Stomach smooth muscle (tissue), 2 donors: ENCODE data around the gene DDN.

Experiments used
- H3K27ac ChIP-seq: one replicate; pipeline ENCODE4 v1.7.0; 2013; ENCODE audit warnings: mild to moderate bottlenecking, low read length, inconsistent platforms
- H3K27me3 ChIP-seq, 2 donors: one replicate each; pipeline ENCODE4 v1.7.0; 2013; ENCODE audit warnings: low read length in 2 of 2; ENCODE audit not compliant: insufficient read depth in 2 of 2, control insufficient read depth in 1 of 2
- H3K36me3 ChIP-seq, 2 donors: one replicate each; pipeline ENCODE4 v1.7.0; 2013; ENCODE audit warnings: low read length in 2 of 2; ENCODE audit not compliant: control insufficient read depth in 2 of 2, insufficient read depth in 2 of 2
- H3K4me1 ChIP-seq: one replicate; pipeline ENCODE4 v1.7.0; 2013; ENCODE audit warnings: low read length; ENCODE audit not compliant: control insufficient read depth, insufficient read depth
- H3K4me3 ChIP-seq, 2 donors: one replicate each; pipeline ENCODE4 v1.7.0; 2013; ENCODE audit warnings: low read length in 2 of 2
- H3K9ac ChIP-seq, 2 donors: one replicate each; pipeline ENCODE4 v1.7.0; 2013; ENCODE audit warnings: low read length in 2 of 2, mild to moderate bottlenecking in 1 of 2
- H3K9me3 ChIP-seq, 2 donors: one replicate each; pipeline ENCODE4 v1.7.0; 2013; ENCODE audit warnings: low read length in 2 of 2; ENCODE audit not compliant: control insufficient read depth in 2 of 2
- donor health status: healthy.
- donor health status: Pancreatic carcinoma.

The DDN gene

DNA sequence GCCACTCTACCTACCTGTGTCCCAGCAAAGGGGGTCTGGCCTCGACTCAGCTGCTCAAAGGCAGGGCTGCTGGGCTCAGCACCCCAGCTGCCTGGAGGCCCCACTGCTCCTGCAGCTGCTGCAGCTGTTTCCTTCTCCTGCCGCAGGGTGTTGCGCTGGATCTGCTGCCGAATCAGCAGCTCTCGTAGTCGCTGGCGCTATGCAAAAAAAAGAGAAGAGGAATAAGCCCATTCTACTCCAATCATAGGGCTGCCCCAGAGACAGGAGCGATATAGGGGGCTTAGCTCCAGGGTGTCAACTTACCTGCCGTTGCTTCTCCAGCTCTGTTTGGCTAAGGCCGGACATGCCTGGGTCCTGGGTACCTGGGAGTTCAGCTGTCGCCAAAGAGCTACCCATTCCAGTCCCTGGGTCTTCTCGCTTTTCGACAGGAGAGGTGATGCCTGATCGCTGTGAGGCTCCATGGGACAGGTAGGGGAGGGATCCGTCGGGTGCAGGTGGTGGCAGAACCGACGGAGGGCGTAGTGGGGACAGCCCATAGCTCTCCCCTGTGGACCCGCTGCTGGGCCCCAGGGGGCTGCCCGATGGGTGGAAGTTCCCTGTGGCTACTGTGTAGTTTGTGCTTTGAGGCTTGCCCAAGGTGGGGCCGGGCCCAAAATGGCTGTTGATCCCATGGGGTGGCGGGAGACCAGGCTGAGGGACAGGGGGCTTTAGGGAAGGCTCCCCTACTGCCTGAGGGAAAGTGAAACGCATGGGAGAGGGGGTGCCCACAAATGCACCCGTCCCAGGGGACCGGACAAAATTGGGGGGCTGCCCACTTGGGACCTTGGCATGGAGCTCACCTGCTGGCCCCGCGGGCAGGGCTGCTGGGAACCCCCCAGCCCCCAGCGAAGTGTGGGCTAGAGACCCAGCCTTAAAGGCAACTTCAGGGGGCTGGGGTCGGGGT, 40.5 kb upstream of the DDN start:
- H3K9ac ChIP-seq, result no peak overlapping the region
- no peaks in the 10 kb centered on the region for H3K4me1 ChIP-seq
- peaks cover 67 to 73% of the 10 kb centered on the region in 2 donors for H3K36me3 ChIP-seq
- no peak overlapping the region for H3K27ac ChIP-seq
- H3K9me3 ChIP-seq, result no peaks in the 10 kb centered on the region
- no peak overlapping the region for H3K4me3 ChIP-seq
- H3K27me3 ChIP-seq, result no peaks in the 10 kb centered on the region

DNA sequence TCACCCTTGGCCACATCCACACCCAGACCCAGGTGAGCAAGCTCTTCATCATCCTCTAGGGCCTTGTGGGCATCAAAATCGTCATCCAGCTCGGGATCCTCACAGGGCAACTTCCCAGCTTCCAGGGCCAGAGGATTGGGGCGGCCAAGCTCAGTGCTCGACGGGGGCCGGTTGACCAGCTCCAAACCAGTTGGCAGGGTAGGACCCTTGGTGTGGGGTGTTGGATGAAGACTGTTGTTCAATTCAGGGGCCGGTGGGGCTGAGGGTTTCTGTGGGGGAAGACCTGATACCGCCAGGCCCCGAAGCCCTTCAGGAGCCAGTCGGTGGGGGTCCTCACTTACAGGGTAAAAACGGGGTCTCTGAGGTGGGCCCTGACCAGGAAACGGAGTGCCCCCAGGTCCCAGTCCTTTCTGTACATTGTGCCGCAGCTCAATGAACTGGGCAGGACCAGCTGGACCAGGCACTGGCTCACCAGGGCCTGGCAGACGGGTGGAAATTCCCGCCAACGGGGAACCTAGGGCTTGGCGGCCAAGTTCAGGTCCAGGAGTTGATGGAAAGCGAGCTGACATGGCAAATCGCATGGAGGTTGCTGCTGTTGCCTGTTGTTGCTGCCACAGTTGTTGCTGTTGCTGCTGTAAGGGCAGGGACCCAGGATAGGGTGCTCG, 39.2 kb upstream of the DDN start:
- no peaks in the 10 kb centered on the region for H3K27me3 ChIP-seq
- peaks cover 60 to 68% of the 10 kb centered on the region in 2 donors for H3K36me3 ChIP-seq
- H3K4me1 ChIP-seq, result peaks cover 2% of the 10 kb centered on the region
- H3K27ac ChIP-seq, result no peak overlapping the region
- no peaks in the 10 kb centered on the region for H3K9me3 ChIP-seq
- no peak overlapping the region for H3K4me3 ChIP-seq
- H3K9ac ChIP-seq, result no peak overlapping the region

DNA sequence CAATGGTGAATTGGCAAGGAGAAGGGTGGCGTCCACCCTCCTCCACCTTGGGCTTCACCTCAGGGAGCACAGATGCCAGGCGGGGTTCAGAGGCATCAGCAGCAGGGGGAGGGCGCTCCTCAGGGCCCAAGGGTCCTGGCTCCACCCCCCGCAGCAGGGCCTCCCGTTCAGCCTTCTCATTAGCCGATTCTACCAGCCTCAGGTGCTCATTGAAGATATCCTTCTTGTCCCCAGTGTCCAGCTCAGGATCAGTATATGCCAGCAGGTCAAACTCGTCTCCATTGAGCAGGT, 38.7 kb upstream of the DDN start:
- no peaks in the 10 kb centered on the region for H3K9me3 ChIP-seq
- no peak overlapping the region for H3K27ac ChIP-seq
- H3K27me3 ChIP-seq, result no peaks in the 10 kb centered on the region
- no peak overlapping the region for H3K4me3 ChIP-seq
- H3K9ac ChIP-seq, result no peak overlapping the region
- H3K4me1 ChIP-seq, result peaks cover 3% of the 10 kb centered on the region
- peaks cover 55 to 65% of the 10 kb centered on the region in 2 donors for H3K36me3 ChIP-seq

DNA sequence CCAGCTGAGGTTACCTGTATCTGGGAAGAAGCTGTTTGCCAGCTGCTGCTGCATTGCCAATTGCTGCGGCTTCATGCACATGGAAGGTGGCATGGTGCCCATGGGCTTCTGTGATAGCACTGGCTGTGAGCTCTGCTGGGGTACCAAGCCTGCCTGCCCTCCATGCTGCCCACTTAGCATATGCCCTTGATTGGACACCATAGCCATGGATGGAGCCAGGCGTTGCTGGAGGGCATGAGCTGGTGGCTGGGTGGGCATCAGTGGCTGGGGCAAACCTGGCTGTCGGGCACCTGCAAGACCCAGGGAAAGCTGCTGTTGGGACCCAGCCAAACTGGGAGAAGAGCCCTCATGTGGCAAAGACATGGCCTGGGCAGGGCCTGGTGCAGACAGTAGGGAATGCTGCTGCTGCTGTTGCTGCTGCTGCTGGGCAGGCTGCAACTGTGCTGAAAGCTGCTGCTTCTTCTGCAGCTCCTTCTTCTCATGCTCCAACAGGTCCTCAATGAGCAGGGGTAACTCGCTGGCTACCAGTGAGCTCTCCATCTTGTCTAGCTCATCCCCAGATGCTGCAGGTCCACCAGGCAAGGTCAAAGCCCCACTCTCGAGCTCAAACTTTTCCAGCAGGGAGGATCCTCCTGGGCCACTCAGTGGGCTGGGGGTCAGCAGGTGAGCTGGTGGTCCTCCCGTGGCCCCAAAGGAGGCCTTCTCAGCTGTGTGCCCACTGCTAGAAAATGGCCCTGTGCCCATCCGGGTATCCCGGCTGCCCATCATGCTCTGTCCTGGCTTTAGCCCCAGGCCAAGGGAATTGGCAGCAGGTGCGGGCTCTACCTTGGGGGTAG, 38.2 kb upstream of the DDN start:
- no peak overlapping the region for H3K9ac ChIP-seq
- H3K4me1 ChIP-seq, result peaks cover 3% of the 10 kb centered on the region
- H3K27me3 ChIP-seq, result no peaks in the 10 kb centered on the region
- H3K4me3 ChIP-seq, result no peak overlapping the region
- no peak overlapping the region for H3K27ac ChIP-seq
- H3K36me3 ChIP-seq, result peaks cover 55 to 63% of the 10 kb centered on the region in 2 donors
- H3K9me3 ChIP-seq, result no peaks in the 10 kb centered on the region

DNA sequence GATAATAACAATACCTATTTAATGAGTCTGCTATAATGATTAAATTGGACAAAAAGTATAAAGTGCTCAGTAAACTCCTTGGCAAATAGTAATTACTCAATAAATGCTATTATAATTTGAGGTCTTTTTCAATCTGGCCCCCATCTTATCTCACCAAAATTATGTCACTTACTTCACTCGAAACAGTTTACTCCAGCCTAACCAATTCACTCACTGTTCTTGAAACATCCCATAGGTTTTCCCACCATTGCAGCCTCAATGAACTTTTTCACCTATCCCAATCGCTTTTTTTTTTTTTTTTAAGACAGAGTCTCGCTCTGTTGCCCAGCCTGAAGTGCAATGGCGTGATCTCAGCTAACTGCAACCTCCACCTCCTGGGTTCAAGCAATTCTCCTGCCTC, 36.9 kb upstream of the DDN start:
- no peak overlapping the region for H3K4me3 ChIP-seq
- H3K9me3 ChIP-seq, result no peaks in the 10 kb centered on the region
- H3K27me3 ChIP-seq, result no peaks in the 10 kb centered on the region
- peaks cover 47 to 61% of the 10 kb centered on the region in 2 donors for H3K36me3 ChIP-seq
- peaks cover 3% of the 10 kb centered on the region for H3K4me1 ChIP-seq
- H3K27ac ChIP-seq, result no peak overlapping the region
- H3K9ac ChIP-seq, result no peak overlapping the region

DNA sequence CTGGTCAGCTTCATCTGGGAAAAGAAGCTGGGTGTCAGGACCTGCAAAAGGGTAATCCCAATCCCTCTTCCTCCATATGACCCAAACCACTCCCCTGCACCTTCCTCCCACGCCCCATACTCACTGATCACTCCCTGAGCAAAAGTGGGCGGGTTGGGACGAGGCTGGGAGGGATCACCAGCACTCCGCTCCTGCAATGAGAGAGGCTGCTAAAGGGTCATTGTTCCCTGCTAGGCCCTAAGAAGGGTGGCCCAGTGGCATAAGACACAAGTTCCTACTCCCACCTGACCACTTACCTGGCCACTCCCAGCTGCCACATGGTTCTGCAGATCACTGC, 35.1 kb upstream of the DDN start:
- Histone ChIP-seq H3K9me3 (no peaks in the 10 kb centered on the region), H3K4me3 (no peak overlapping the region), H3K4me1 (peaks cover 3% of the 10 kb centered on the region), H3K27ac (no peak overlapping the region), H3K27me3 (no peaks in the 10 kb centered on the region), H3K36me3 (peaks cover 46 to 56% of the 10 kb centered on the region in 2 donors), H3K9ac (no peak overlapping the region)

DNA sequence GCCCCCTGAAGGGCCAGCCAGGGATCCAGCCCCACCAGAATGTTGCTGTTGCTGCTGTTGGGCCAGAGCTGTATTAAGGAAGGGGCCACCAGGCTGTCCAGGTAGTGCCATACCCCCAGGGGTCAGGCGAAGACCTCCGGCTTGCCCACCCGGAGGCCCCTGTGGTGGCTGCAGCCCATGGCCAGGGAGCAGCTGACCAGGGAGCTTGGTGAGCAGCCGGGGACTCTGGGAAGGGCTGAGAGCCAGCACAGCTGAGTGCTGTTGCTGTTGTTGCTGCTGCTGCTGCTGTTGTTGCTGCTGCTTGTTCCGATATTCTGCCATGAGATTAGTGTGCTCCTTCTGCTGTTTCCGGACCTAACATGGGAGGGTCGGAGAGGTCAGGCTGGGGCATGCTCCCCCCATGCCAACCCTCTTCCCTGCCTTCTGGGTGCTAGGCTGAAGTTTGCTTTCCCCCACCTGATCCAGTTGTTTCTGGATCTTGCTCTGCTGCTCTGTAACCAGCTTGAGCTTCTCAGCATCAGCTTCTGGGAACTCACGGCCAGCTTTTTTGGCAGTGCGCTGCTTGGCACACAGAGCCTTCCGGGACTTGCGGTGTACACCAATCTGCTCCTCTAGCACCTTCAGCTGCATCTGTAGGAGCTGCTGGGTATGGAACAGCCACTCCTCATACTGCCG, 34.6 kb upstream of the DDN start:
- peaks cover 48 to 56% of the 10 kb centered on the region in 2 donors for H3K36me3 ChIP-seq
- no peak overlapping the region for H3K9ac ChIP-seq
- H3K27me3 ChIP-seq, result no peaks in the 10 kb centered on the region
- H3K9me3 ChIP-seq, result no peaks in the 10 kb centered on the region
- no peak overlapping the region for H3K27ac ChIP-seq
- H3K4me1 ChIP-seq, result peaks cover 3% of the 10 kb centered on the region
- H3K4me3 ChIP-seq, result no peak overlapping the region

DNA sequence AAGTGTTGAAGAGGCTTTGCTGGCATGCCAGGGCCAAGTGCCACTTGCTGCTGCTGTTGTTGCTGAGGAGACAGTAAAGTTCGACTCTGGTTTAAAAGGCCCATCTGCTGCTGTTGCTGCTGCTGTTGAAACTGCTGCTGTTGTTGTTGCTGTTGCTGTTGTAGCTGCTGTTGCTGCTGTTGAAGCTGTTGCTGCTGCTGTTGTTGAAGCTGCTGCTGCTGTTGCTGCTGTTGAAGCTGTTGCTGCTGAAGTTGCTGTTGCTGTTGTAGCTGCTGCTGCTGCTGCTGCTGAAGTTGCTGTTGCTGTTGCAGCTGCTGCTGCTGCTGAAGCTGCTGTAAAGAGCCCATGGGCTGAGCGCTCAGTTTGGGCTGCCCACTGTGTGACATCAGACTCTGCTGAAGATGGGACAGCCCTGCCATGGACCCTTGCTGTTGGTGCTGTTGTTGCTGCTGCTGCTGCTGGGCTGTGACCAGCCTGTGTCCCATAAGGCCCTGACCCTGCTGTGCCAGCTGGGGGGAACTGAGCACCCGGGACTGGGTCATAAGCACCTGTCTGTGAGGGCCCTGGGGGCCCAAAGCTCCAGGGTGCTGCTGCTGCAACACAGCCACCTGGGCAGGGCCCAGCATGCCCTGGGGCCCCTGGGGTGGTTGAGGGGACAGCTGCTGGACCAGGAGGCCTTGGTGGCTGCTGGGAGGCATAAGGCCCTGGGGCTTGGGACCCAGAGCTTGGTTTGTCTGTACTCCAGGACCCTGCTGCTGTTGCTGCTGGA, 33.7 kb upstream of the DDN start:
- H3K9ac ChIP-seq, result no peak overlapping the region
- H3K36me3 ChIP-seq, result peaks cover 51 to 58% of the 10 kb centered on the region in 2 donors
- H3K4me1 ChIP-seq, result peaks cover 3% of the 10 kb centered on the region
- H3K27ac ChIP-seq, result no peak overlapping the region
- H3K9me3 ChIP-seq, result no peaks in the 10 kb centered on the region
- H3K27me3 ChIP-seq, result no peaks in the 10 kb centered on the region
- H3K4me3 ChIP-seq, result no peak overlapping the region

DNA sequence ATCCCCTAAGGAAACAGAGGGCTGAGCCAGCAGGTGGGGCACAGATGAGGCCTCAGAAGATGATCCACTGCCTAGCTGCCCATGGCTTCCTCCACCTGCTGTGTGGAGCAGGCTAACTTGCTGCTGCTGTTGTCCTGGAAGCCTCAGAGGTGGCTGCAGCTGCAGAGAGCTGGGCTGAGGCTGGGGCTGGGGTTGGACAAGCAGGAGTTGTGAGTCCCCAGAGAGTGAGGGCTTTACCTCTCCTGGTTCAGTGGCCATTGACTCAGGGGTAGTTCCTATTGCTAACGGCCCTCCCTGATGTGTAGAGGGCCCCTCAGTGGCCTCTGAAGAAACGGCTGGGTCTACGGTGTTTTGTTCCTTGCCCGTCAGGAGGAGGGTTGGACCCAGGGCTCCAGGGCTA, 33.1 kb upstream of the DDN start:
- H3K27ac ChIP-seq, result no peak overlapping the region
- peaks cover 50 to 59% of the 10 kb centered on the region in 2 donors for H3K36me3 ChIP-seq
- no peak overlapping the region for H3K4me3 ChIP-seq
- H3K4me1 ChIP-seq, result peaks cover 3% of the 10 kb centered on the region
- H3K27me3 ChIP-seq, result no peaks in the 10 kb centered on the region
- no peaks in the 10 kb centered on the region for H3K9me3 ChIP-seq
- H3K9ac ChIP-seq, result no peak overlapping the region
